HG02981 (cell line): ENCODE data around the gene LOC101059915.
"Not testable (repeated sequence)": the region's sequence is repeated elsewhere in the genome, so short reads cannot be mapped to it uniquely, and the experiment has no call there.

ENCODE experiments used
- ATAC-seq: cut with Tn5 transposase; IDR thresholded peaks from one replicate; pipeline ENCODE4 v1.9.1; 2021; ENCODE audit warnings: mild to moderate bottlenecking, moderate library complexity; ENCODE audit not compliant: unreplicated experiment

LOC101059915 gene

GRCh38 chrX:71638409-71638808, 28.9 kb upstream of the LOC101059915 start:
- no peak for ATAC-seq

GRCh38 chrX:71640002-71640401, 27.3 kb upstream of the LOC101059915 start:
- no peak for ATAC-seq

- not testable (repeated sequence) for ATAC-seq
Observed at GRCh38 chrX:71644406-71644805, 22.9 kb upstream of the LOC101059915 start.

GRCh38 chrX:71650333-71650969, 16.9 kb upstream of the LOC101059915 start:
- ATAC-seq: peak; percentile 79

- no peak for ATAC-seq
Observed at GRCh38 chrX:71652405-71652804, 14.9 kb upstream of the LOC101059915 start.

- no peak for ATAC-seq
Observed at GRCh38 chrX:71653344-71653743, 14.0 kb upstream of the LOC101059915 start.

GRCh38 chrX:71657267-71657666, 10.1 kb upstream of the LOC101059915 start:
- ATAC-seq: no peak

GRCh38 chrX:71659342-71659741, 8.0 kb upstream of the LOC101059915 start:
- no peak for ATAC-seq

- ATAC-seq: no peak
Observed at GRCh38 chrX:71659959-71660358, 7.4 kb upstream of the LOC101059915 start.

GRCh38 chrX:71660562-71661416, 6.6 kb upstream of the LOC101059915 start:
- no peak for ATAC-seq

- ATAC-seq: no peak
Observed at GRCh38 chrX:71661919-71662318, 5.4 kb upstream of the LOC101059915 start.

- not testable (repeated sequence) for ATAC-seq
Observed at GRCh38 chrX:71662654-71663053, 4.7 kb upstream of the LOC101059915 start.

GRCh38 chrX:71663238-71663637, 4.1 kb upstream of the LOC101059915 start:
- ATAC-seq: not testable (repeated sequence)

- not testable (repeated sequence) for ATAC-seq
Observed at GRCh38 chrX:71664202-71664601, 3.1 kb upstream of the LOC101059915 start.

GRCh38 chrX:71664889-71665491, 2.4 kb upstream of the LOC101059915 start:
- no peak for ATAC-seq

GRCh38 chrX:71665747-71666146, 1.6 kb upstream of the LOC101059915 start:
- no peak for ATAC-seq

- no peak for ATAC-seq
Observed at GRCh38 chrX:71666240-71667223, 814 bp upstream of the LOC101059915 start.

GRCh38 chrX:71668248-71668595, 876 bp downstream of the LOC101059915 start:
- ATAC-seq: no peak

- ATAC-seq: no peak
Observed at GRCh38 chrX:71669492-71669891, 2.1 kb downstream of the LOC101059915 start.

GRCh38 chrX:71669947-71670346, 2.6 kb downstream of the LOC101059915 start:
- not testable (repeated sequence) for ATAC-seq
